Measurements from ENCODE around the gene CIITA.
"Not testable (repeated sequence)": the region's sequence is repeated elsewhere in the genome, so short reads cannot be mapped to it uniquely, and the experiment has no call there.

Gene CIITA

GRCh38 chr16:10923650-10924214 is 46.7 kb downstream of the CIITA start:
- no peak overlapping the region for H3K4me2 ChIP-seq (ENCODE audit: low read length)
- no peak overlapping the region for H3K4me3 ChIP-seq (ENCODE audit: low read length)
- H3K9me3 ChIP-seq (ENCODE audit: control insufficient read depth, insufficient read depth, low read length) = no peaks in the 10 kb centered on the region
- peaks cover 47% of the 10 kb centered on the region for H3K36me3 ChIP-seq (ENCODE audit: control insufficient read depth, low read length)
- no peaks in the 10 kb centered on the region for H3K79me2 ChIP-seq (ENCODE audit: control insufficient read depth, low read length)
- no peaks in the 10 kb centered on the region for H4K20me1 ChIP-seq (ENCODE audit: control insufficient read depth, insufficient read depth, low read depth, low read length)
- no peaks in the 10 kb centered on the region for H3K27me3 ChIP-seq (ENCODE audit: control insufficient read depth, low read length)
- peaks cover 1% of the 10 kb centered on the region; the same call in 1 of the 2 replicates for H3K4me1 ChIP-seq (ENCODE audit: control insufficient read depth, low read length)
- no peak for TF ChIP-seq EZH2phosphoT487 (IDR thresholded peaks at IDR 0.05; ENCODE audit: borderline replicate concordance, low read length)
- no peak overlapping the region for H3K27ac ChIP-seq (ENCODE audit: low read depth, low read length)
- 0 out of 2 replicates have a peak, but pooled peaks cover 2% of the 10 kb centered on the region for H3F3A ChIP-seq (ENCODE audit: control insufficient read depth, insufficient read depth)
- H3K9me2 ChIP-seq (replicated peaks; ENCODE audit: control insufficient read depth, low read length) = no peaks in the 10 kb centered on the region

GRCh38 chr16:10925285-10925684 is 48.3 kb downstream of the CIITA start:
- H3K27me3 ChIP-seq (ENCODE audit: control insufficient read depth, low read length); H3K9me3 ChIP-seq (ENCODE audit: control insufficient read depth, insufficient read depth, low read length); H3K4me1 ChIP-seq (ENCODE audit: control insufficient read depth, low read length); H3K9me2 ChIP-seq (replicated peaks; ENCODE audit: control insufficient read depth, low read length); H3K27ac ChIP-seq (ENCODE audit: low read depth, low read length); H4K20me1 ChIP-seq (ENCODE audit: control insufficient read depth, insufficient read depth, low read depth, low read length); H3K79me2 ChIP-seq (ENCODE audit: control insufficient read depth, low read length); H3K4me3 ChIP-seq (ENCODE audit: low read length); H3F3A ChIP-seq (ENCODE audit: control insufficient read depth, insufficient read depth); H3K4me2 ChIP-seq (ENCODE audit: low read length): not testable (repeated sequence)
- H3K36me3 ChIP-seq (ENCODE audit: control insufficient read depth, low read length) = peaks cover 38% of the 10 kb centered on the region

- Histone ChIP-seq H3F3A (ENCODE audit: control insufficient read depth, insufficient read depth) (0 out of 2 replicates have a peak, but pooled peaks cover 2% of the 10 kb centered on the region), H3K4me3 (ENCODE audit: low read length) (no peak overlapping the region), H3K4me1 (ENCODE audit: control insufficient read depth, low read length) (no peaks in the 10 kb centered on the region), H3K27me3 (ENCODE audit: control insufficient read depth, low read length) (no peaks in the 10 kb centered on the region), H3K4me2 (ENCODE audit: low read length) (no peak overlapping the region), H3K9me3 (ENCODE audit: control insufficient read depth, insufficient read depth, low read length) (no peaks in the 10 kb centered on the region), H3K9me2 (replicated peaks; ENCODE audit: control insufficient read depth, low read length) (no peaks in the 10 kb centered on the region), H4K20me1 (ENCODE audit: control insufficient read depth, insufficient read depth, low read depth, low read length) (no peaks in the 10 kb centered on the region), H3K36me3 (ENCODE audit: control insufficient read depth, low read length) (peaks cover 34% of the 10 kb centered on the region), H3K27ac (ENCODE audit: low read depth, low read length) (no peak overlapping the region), H3K79me2 (ENCODE audit: control insufficient read depth, low read length) (no peaks in the 10 kb centered on the region)
- no peak for TF ChIP-seq EZH2phosphoT487 (IDR thresholded peaks at IDR 0.05; ENCODE audit: borderline replicate concordance, low read length)
- TF ChIP-seq CTCF (IDR thresholded peaks at IDR 0.05; ENCODE audit: low read depth, low read length, poor library complexity, severe bottlenecking) = no peak
Measured at GRCh38 chr16:10926094-10926493, 49.1 kb downstream of the CIITA start.

- Histone ChIP-seq H3K36me3 (ENCODE audit: control insufficient read depth, low read length) (peaks cover 26% of the 10 kb centered on the region), H4K20me1 (ENCODE audit: control insufficient read depth, insufficient read depth, low read depth, low read length) (no peaks in the 10 kb centered on the region), H3F3A (ENCODE audit: control insufficient read depth, insufficient read depth) (0 out of 2 replicates have a peak, but pooled peaks cover 2% of the 10 kb centered on the region), H3K9me2 (replicated peaks; ENCODE audit: control insufficient read depth, low read length) (no peaks in the 10 kb centered on the region), H3K27ac (ENCODE audit: low read depth, low read length) (no peak overlapping the region), H3K4me1 (ENCODE audit: control insufficient read depth, low read length) (no peaks in the 10 kb centered on the region), H3K4me3 (ENCODE audit: low read length) (no peak overlapping the region), H3K79me2 (ENCODE audit: control insufficient read depth, low read length) (no peaks in the 10 kb centered on the region), H3K4me2 (ENCODE audit: low read length) (no peak overlapping the region), H3K27me3 (ENCODE audit: control insufficient read depth, low read length) (no peaks in the 10 kb centered on the region), H3K9me3 (ENCODE audit: control insufficient read depth, insufficient read depth, low read length) (no peaks in the 10 kb centered on the region)
- TF ChIP-seq CTCF (IDR thresholded peaks at IDR 0.05; ENCODE audit: low read depth, low read length, poor library complexity, severe bottlenecking) (no peak), EZH2phosphoT487 (IDR thresholded peaks at IDR 0.05; ENCODE audit: borderline replicate concordance, low read length) (no peak)
Measured at GRCh38 chr16:10926867-10927266, 49.9 kb downstream of the CIITA start.

Data from DOHH2 (cell line).